HepG2 (cell line): ENCODE data around the gene CEP131. TPM values are rescaled to one million over a fixed set of nuclear protein-coding genes. Genes with fewer than 3 reads are reported as not detected.
A peak's percentile ranks its signal among the peaks of the same experiment; 100 is the strongest.

Experiments
- AKAP8 ChIP-seq: sonication (generic); formaldehyde crosslinking; IDR thresholded peaks from 2 replicates; pipeline ENCODE4 v1.5.1; 2020; ENCODE audit warnings: mild to moderate bottlenecking, missing genetic modification reagents
- BORCS8-MEF2B ChIP-seq: sonication (generic); formaldehyde crosslinking; IDR thresholded peaks from 2 replicates; pipeline ENCODE4 v1.8.0; 2022; ENCODE audit warnings: mild to moderate bottlenecking, missing genetic modification reagents
- CHCHD3 ChIP-seq: sonication (generic); formaldehyde crosslinking; IDR thresholded peaks from 2 replicates; pipeline ENCODE4 v1.8.0; 2022; ENCODE audit warnings: mild to moderate bottlenecking, missing genetic modification reagents, moderate library complexity
- FOSL2 ChIP-seq: sonication (generic); formaldehyde crosslinking; IDR thresholded peaks from 2 replicates; pipeline ENCODE4 v1.4.0; 2020; ENCODE audit warnings: missing genetic modification reagents
- PHF8 ChIP-seq: sonication (generic); formaldehyde crosslinking; IDR thresholded peaks from 2 replicates; pipeline ENCODE4 v1.5.0; 2020; ENCODE audit warnings: missing genetic modification reagents
- SALL1 ChIP-seq: sonication (generic); formaldehyde crosslinking; IDR thresholded peaks from 2 replicates; pipeline ENCODE4 v1.8.0; 2022; ENCODE audit warnings: mild to moderate bottlenecking, missing genetic modification reagents
- SP4 ChIP-seq: sonication (generic); formaldehyde crosslinking; IDR thresholded peaks from 2 replicates; pipeline ENCODE4 v1.8.1; 2023; ENCODE audit warnings: mild to moderate bottlenecking, missing genetic modification reagents
- ZFAT ChIP-seq: sonication (generic); formaldehyde crosslinking; conservative IDR thresholded peaks from 2 replicates; pipeline ENCODE4 v1.8.1; 2023; ENCODE audit warnings: missing genetic modification reagents, inconsistent platforms
- ZNF143 ChIP-seq: sonication (generic); formaldehyde crosslinking; IDR thresholded peaks from 2 replicates; pipeline ENCODE4 v1.4.0; 2020; ENCODE audit warnings: missing genetic modification reagents
- ZNF280B ChIP-seq: sonication (generic); formaldehyde crosslinking; IDR thresholded peaks from 2 replicates; pipeline ENCODE4 v1.5.0; 2020; ENCODE audit warnings: missing genetic modification reagents, mild to moderate bottlenecking, borderline replicate concordance
- ZNF768 ChIP-seq: sonication (generic); formaldehyde crosslinking; IDR thresholded peaks from 2 replicates; pipeline ENCODE4 v1.4.0; 2020; ENCODE audit warnings: missing genetic modification reagents
- ZNF841 ChIP-seq: sonication (generic); formaldehyde crosslinking; IDR thresholded peaks from 2 replicates; pipeline ENCODE4 v1.8.1; 2023; ENCODE audit warnings: missing genetic modification reagents, borderline replicate concordance
- polyA plus RNA-seq, 8 experiments: library from polyadenylated mRNA; depleted of rRNA in 3 of 8; stranded (reverse) in 7 of 8; unstranded in 1 of 8; fragments of >200 nt; fragmentation: Illumina TruSeq in 4 of 8; extraction: Trizol in 4 of 8; gene quantifications; 2 replicates each; pipeline versions ENCODE4 v1.2.1 to v1.2.3, GENCODE V29; 2011 to 2016; ENCODE audit warnings: low read depth in 4 of 8, missing spikeins in 1 of 8, mixed read lengths in 1 of 8; ENCODE audit not compliant: insufficient read depth in 1 of 8
- total RNA-seq, 5 experiments: library from RNA; depleted of rRNA; stranded (reverse); fragments of >200 nt; fragmentation: Illumina TruSeq; extraction: Trizol; gene quantifications; 2 replicates each; pipeline ENCODE4 v1.2.3, GENCODE V29; 2016; ENCODE audit warnings: low read depth in 1 of 5
- TF ChIP-seq, protein P1 (sequence below): sonication (generic); formaldehyde crosslinking; IDR thresholded peaks from 2 replicates; pipeline ENCODE4 v1.4.0; 2020; ENCODE audit warnings: mild to moderate bottlenecking, missing genetic modification reagents, borderline replicate concordance
- TF ChIP-seq, protein P2 (sequence below): sonication (generic); formaldehyde crosslinking; IDR thresholded peaks from 2 replicates; pipeline ENCODE4 v1.4.0; 2020; ENCODE audit warnings: missing genetic modification reagents
- TF ChIP-seq, protein P3 (sequence below): sonication (generic); formaldehyde crosslinking; IDR thresholded peaks from 2 replicates; pipeline ENCODE4 v1.5.1; 2020; ENCODE audit warnings: mild to moderate bottlenecking, missing genetic modification reagents, borderline replicate concordance
- TF ChIP-seq, protein P4 (sequence below): sonication (generic); formaldehyde crosslinking; IDR thresholded peaks from 2 replicates; pipeline ENCODE4 v1.8.0; 2023; ENCODE audit warnings: mild to moderate bottlenecking, missing genetic modification reagents

CEP131 gene
- total and polyA plus RNA-seq, 2 of the 13 experiments (the other 11 are each of a cell fraction or from before 2014, with no cell fraction given) = 5.0 to 16.8 TPM

- TF ChIP-seq, protein P1, sequence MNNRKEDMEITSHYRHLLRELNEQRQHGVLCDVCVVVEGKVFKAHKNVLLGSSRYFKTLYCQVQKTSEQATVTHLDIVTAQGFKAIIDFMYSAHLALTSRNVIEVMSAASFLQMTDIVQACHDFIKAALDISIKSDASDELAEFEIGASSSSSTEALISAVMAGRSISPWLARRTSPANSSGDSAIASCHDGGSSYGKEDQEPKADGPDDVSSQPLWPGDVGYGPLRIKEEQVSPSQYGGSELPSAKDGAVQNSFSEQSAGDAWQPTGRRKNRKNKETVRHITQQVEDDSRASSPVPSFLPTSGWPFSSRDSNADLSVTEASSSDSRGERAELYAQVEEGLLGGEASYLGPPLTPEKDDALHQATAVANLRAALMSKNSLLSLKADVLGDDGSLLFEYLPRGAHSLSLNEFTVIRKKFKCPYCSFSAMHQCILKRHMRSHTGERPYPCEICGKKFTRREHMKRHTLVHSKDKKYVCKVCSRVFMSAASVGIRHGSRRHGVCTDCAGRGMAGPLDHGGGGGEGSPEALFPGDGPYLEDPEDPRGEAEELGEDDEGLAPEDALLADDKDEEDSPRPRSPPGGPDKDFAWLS (CRISPR knock-in tag) = 0 out of 2 replicates have a peak, but pooled peaks have one; percentile 21
- TF ChIP-seq ZNF768 (CRISPR knock-in tag) (peak; percentile 59; the same call in 1 of the 2 replicates), ZFAT (CRISPR knock-in tag) (no peak), ZNF143 (no peak), BORCS8-MEF2B (0 out of 2 replicates have a peak, but pooled peaks have one; percentile 16), ZNF280B (no peak), ZNF841 (CRISPR knock-in tag) (no peak), PHF8 (CRISPR knock-in tag) (peak; percentile 33), AKAP8 (CRISPR knock-in tag) (0 out of 2 replicates have a peak, but pooled peaks have one; percentile 35), CHCHD3 (no peak), FOSL2 (no peak), SP4 (CRISPR knock-in tag) (peak; percentile 70), SALL1 (CRISPR knock-in tag) (peak; percentile 28; the same call in 1 of the 2 replicates)
- TF ChIP-seq, protein P2, sequence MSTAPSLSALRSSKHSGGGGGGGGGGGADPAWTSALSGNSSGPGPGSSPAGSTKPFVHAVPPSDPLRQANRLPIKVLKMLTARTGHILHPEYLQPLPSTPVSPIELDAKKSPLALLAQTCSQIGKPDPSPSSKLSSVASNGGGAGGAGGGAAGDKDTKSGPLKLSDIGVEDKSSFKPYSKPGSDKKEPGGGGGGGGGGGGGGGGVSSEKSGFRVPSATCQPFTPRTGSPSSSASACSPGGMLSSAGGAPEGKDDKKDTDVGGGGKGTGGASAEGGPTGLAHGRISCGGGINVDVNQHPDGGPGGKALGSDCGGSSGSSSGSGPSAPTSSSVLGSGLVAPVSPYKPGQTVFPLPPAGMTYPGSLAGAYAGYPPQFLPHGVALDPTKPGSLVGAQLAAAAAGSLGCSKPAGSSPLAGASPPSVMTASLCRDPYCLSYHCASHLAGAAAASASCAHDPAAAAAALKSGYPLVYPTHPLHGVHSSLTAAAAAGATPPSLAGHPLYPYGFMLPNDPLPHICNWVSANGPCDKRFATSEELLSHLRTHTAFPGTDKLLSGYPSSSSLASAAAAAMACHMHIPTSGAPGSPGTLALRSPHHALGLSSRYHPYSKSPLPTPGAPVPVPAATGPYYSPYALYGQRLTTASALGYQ (CRISPR knock-in tag) = no peak
- TF ChIP-seq, protein P3, sequence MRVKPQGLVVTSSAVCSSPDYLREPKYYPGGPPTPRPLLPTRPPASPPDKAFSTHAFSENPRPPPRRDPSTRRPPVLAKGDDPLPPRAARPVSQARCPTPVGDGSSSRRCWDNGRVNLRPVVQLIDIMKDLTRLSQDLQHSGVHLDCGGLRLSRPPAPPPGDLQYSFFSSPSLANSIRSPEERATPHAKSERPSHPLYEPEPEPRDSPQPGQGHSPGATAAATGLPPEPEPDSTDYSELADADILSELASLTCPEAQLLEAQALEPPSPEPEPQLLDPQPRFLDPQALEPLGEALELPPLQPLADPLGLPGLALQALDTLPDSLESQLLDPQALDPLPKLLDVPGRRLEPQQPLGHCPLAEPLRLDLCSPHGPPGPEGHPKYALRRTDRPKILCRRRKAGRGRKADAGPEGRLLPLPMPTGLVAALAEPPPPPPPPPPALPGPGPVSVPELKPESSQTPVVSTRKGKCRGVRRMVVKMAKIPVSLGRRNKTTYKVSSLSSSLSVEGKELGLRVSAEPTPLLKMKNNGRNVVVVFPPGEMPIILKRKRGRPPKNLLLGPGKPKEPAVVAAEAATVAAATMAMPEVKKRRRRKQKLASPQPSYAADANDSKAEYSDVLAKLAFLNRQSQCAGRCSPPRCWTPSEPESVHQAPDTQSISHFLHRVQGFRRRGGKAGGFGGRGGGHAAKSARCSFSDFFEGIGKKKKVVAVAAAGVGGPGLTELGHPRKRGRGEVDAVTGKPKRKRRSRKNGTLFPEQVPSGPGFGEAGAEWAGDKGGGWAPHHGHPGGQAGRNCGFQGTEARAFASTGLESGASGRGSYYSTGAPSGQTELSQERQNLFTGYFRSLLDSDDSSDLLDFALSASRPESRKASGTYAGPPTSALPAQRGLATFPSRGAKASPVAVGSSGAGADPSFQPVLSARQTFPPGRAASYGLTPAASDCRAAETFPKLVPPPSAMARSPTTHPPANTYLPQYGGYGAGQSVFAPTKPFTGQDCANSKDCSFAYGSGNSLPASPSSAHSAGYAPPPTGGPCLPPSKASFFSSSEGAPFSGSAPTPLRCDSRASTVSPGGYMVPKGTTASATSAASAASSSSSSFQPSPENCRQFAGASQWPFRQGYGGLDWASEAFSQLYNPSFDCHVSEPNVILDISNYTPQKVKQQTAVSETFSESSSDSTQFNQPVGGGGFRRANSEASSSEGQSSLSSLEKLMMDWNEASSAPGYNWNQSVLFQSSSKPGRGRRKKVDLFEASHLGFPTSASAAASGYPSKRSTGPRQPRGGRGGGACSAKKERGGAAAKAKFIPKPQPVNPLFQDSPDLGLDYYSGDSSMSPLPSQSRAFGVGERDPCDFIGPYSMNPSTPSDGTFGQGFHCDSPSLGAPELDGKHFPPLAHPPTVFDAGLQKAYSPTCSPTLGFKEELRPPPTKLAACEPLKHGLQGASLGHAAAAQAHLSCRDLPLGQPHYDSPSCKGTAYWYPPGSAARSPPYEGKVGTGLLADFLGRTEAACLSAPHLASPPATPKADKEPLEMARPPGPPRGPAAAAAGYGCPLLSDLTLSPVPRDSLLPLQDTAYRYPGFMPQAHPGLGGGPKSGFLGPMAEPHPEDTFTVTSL (CRISPR knock-in tag) = 0 out of 2 replicates have a peak, but pooled peaks have one; percentile 20
- TF ChIP-seq, protein P4, sequence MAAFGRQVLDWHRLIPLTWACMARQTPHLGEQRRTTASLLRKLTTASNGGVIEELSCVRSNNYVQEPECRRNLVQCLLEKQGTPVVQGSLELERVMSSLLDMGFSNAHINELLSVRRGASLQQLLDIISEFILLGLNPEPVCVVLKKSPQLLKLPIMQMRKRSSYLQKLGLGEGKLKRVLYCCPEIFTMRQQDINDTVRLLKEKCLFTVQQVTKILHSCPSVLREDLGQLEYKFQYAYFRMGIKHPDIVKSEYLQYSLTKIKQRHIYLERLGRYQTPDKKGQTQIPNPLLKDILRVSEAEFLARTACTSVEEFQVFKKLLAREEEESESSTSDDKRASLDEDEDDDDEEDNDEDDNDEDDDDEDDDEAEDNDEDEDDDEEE (CRISPR knock-in tag) = no peak
Observed at GRCh38 chr17:81244358-81245023, 21.7 kb upstream of the CEP131 start (continued).
